GM21381 (cell line): ENCODE data around the gene SERPINA5.
"Not testable (repeated sequence)": the region's sequence is repeated elsewhere in the genome, so short reads cannot be mapped to it uniquely, and the experiment has no call there.

Experiments
- ATAC-seq: cut with Tn5 transposase; IDR thresholded peaks from one replicate; pipeline ENCODE4 v1.9.1; 2021; ENCODE audit warnings: mild to moderate bottlenecking, moderate library complexity; ENCODE audit not compliant: unreplicated experiment

The SERPINA5 gene

GRCh38 chr14:94573475-94574277, 7.5 kb upstream of the SERPINA5 start:
- no peak for ATAC-seq

- ATAC-seq, result no peak
These were observed 6.9 kb upstream of the SERPINA5 start for GRCh38 chr14:94574336-94574735.

- ATAC-seq, result no peak
These were observed 5.3 kb upstream of the SERPINA5 start for GRCh38 chr14:94575730-94576585.

GRCh38 chr14:94577472-94577871, 3.8 kb upstream of the SERPINA5 start:
- ATAC-seq, result not testable (repeated sequence)

GRCh38 chr14:94578712-94579111, 2.5 kb upstream of the SERPINA5 start:
- no peak for ATAC-seq

GRCh38 chr14:94582199-94582750, 1.0 kb downstream of the SERPINA5 start:
- no peak for ATAC-seq

- ATAC-seq, result no peak
These were observed 1.6 kb downstream of the SERPINA5 start for GRCh38 chr14:94582851-94583250.

- ATAC-seq, result no peak
These were observed 2.3 kb downstream of the SERPINA5 start for GRCh38 chr14:94583557-94583956.

GRCh38 chr14:94584591-94585280, 3.5 kb downstream of the SERPINA5 start:
- ATAC-seq, result no peak

GRCh38 chr14:94586635-94587034, 5.4 kb downstream of the SERPINA5 start:
- ATAC-seq, result no peak

GRCh38 chr14:94588311-94588710, 7.1 kb downstream of the SERPINA5 start:
- no peak for ATAC-seq

- no peak for ATAC-seq
These were observed 9.8 kb downstream of the SERPINA5 start for GRCh38 chr14:94591073-94591472.

GRCh38 chr14:94591871-94592270, 10.6 kb downstream of the SERPINA5 start:
- no peak for ATAC-seq

GRCh38 chr14:94592457-94592856, 11.2 kb downstream of the SERPINA5 start:
- no peak for ATAC-seq

- no peak for ATAC-seq
These were observed 12.1 kb downstream of the SERPINA5 start for GRCh38 chr14:94593376-94593748.

- no peak for ATAC-seq
These were observed 12.7 kb downstream of the SERPINA5 start for GRCh38 chr14:94593749-94594431.

- no peak for ATAC-seq
These were observed 13.2 kb downstream of the SERPINA5 start for GRCh38 chr14:94594441-94594840.

GRCh38 chr14:94595912-94596311, 14.7 kb downstream of the SERPINA5 start:
- no peak for ATAC-seq

- no peak for ATAC-seq
These were observed 15.1 kb downstream of the SERPINA5 start for GRCh38 chr14:94596361-94596760.

GRCh38 chr14:94597788-94598187, 16.6 kb downstream of the SERPINA5 start:
- ATAC-seq, result no peak

- no peak for ATAC-seq
These were observed 17.2 kb downstream of the SERPINA5 start for GRCh38 chr14:94598506-94598815.
